B cell (primary cell): ENCODE results near the gene SPDYE3. TPM values are rescaled to one million over a fixed set of nuclear protein-coding genes. Genes with fewer than 3 reads are reported as not detected.
"Not testable (repeated sequence)": the region's sequence is repeated elsewhere in the genome, so short reads cannot be mapped to it uniquely, and the experiment has no call there.

Experiments
- ATAC-seq: fragments of 200-7000 bp; cut with Tn5 transposase; one replicate; pipeline ENCODE4 v1.10.0; 2021; ENCODE audit warnings: low read depth, mild to moderate bottlenecking, moderate number of reproducible peaks, moderate library complexity
- CTCF ChIA-PET: fragments of 350-600 bp; sonication (Branson Sonifier 250); formaldehyde crosslinking; loops from one replicate; lab custom pipeline; 2021; ENCODE audit warnings: antibody characterized with exemption, inconsistent platforms; lab: Charles Lee
- POLR2A ChIA-PET: fragments of 350-600 bp; sonication (Branson Sonifier 250); formaldehyde crosslinking; loops from one replicate; lab custom pipeline; 2021; ENCODE audit warnings: antibody characterized with exemption; lab: Charles Lee
- DNase-seq: peaks from one replicate; pipeline ENCODE4 v3.0.0; 2013
- H2AFZ ChIP-seq: 2 replicates; pipeline ENCODE4 v1.6.1; 2012; ENCODE audit warnings: mild to moderate bottlenecking, low read depth, low read length; ENCODE audit not compliant: insufficient read depth, poor library complexity, severe bottlenecking
- H3K27ac ChIP-seq, 2 donors: 1 replicate in 1 of 2; 2 replicates in 1 of 2; pipeline ENCODE4 v1.5.1; 2012 to 2013; ENCODE audit warnings: low read length in 2 of 2, mild to moderate bottlenecking in 2 of 2, moderate library complexity in 1 of 2
- H3K27me3 ChIP-seq, 4 experiments: fragments of 200-600 bp in 1 of 4; sonication (generic) in 1 of 4; replicated peaks in 1 of 4; 1 replicate in 2 of 4; 2 replicates in 2 of 4; pipeline versions ENCODE4 v1.6.1 to v1.7.0; 2013 to 2016; ENCODE audit warnings: low read length in 3 of 4, mild to moderate bottlenecking in 2 of 4, mixed read lengths in 1 of 4, moderate library complexity in 1 of 4; ENCODE audit not compliant: insufficient read depth in 4 of 4, control insufficient read depth in 3 of 4; ENCODE audit errors: control extremely low read depth in 1 of 4
- H3K36me3 ChIP-seq, 2 experiments: replicated peaks in 1 of 2; 1 replicate in 1 of 2; 2 replicates in 1 of 2; pipeline versions ENCODE4 v1.6.1 to v1.7.1; 2013; ENCODE audit warnings: low read length in 1 of 2; ENCODE audit not compliant: insufficient read depth in 2 of 2, control insufficient read depth in 1 of 2; ENCODE audit errors: control extremely low read depth in 1 of 2, extremely low read depth in 1 of 2
- H3K4me1 ChIP-seq, 2 donors: fragments of 200-600 bp in 1 of 2; sonication (generic) in 1 of 2; 1 replicate in 1 of 2; 2 replicates in 1 of 2; pipeline versions ENCODE4 v1.5.1 to v1.6.1; 2013 to 2017; ENCODE audit warnings: low read length in 2 of 2; ENCODE audit not compliant: control insufficient read depth in 2 of 2, insufficient read depth in 2 of 2
- H3K4me2 ChIP-seq: replicated peaks from 2 replicates; pipeline ENCODE3; 2012; ENCODE audit warnings: mild to moderate bottlenecking, low read depth, low read length; ENCODE audit not compliant: poor library complexity, severe bottlenecking
- H3K4me3 ChIP-seq, 5 experiments: fragments of 200-600 bp in 1 of 5; sonication (generic) in 1 of 5; 1 replicate in 3 of 5; 2 replicates in 2 of 5; pipeline versions ENCODE4 v1.5.1 to v1.7.0; 2011 to 2016; ENCODE audit warnings: low read length in 4 of 5, mild to moderate bottlenecking in 4 of 5, low read depth in 2 of 5, control low read depth in 1 of 5, moderate library complexity in 1 of 5; ENCODE audit not compliant: insufficient read depth in 1 of 5; ENCODE audit errors: control extremely low read depth in 1 of 5, extremely low read depth in 1 of 5
- H3K79me2 ChIP-seq: fragments of 200-600 bp; sonication (generic); one replicate; pipeline ENCODE4 v1.6.0; 2016; ENCODE audit warnings: low read length; ENCODE audit not compliant: control insufficient read depth, insufficient read depth
- H3K9ac ChIP-seq: fragments of 200-600 bp; sonication (generic); 2 replicates; pipeline ENCODE4 v1.6.1; 2017; ENCODE audit warnings: mild to moderate bottlenecking, low read length, moderate library complexity
- H3K9me3 ChIP-seq, 3 donors: one replicate each; pipeline versions ENCODE4 v1.6.1 to v1.7.1; 2013; ENCODE audit warnings: low read length in 2 of 3; ENCODE audit not compliant: control insufficient read depth in 2 of 3, insufficient read depth in 1 of 3; ENCODE audit errors: control extremely low read depth in 1 of 3
- H4K20me1 ChIP-seq: 2 replicates; pipeline ENCODE4 v1.6.0; 2012; ENCODE audit warnings: mild to moderate bottlenecking, low read length; ENCODE audit not compliant: insufficient read depth, control insufficient read depth, poor library complexity, severe bottlenecking
- H3K27ac Mint-ChIP-seq: one replicate; pipeline ENCODE4 v1.8.0; 2021; ENCODE audit warnings: mixed read lengths
- H3K27me3 Mint-ChIP-seq: one replicate; pipeline ENCODE4 v1.8.0; 2021; ENCODE audit warnings: mixed read lengths
- H3K4me1 Mint-ChIP-seq: one replicate; pipeline ENCODE4 v1.8.0; 2021; ENCODE audit warnings: mixed read lengths
- H3K4me3 Mint-ChIP-seq: one replicate; pipeline ENCODE4 v1.8.0; 2021; ENCODE audit warnings: mixed read lengths
- H3K9me3 Mint-ChIP-seq: one replicate; pipeline ENCODE4 v1.8.0; 2022; ENCODE audit warnings: mixed read lengths; ENCODE audit not compliant: insufficient read depth
- CTCF ChIP-seq: fragments of 200-600 bp; IDR thresholded peaks from one replicate; pipeline ENCODE4 v1.8.0; 2022; ENCODE audit warnings: antibody characterized with exemption, mild to moderate bottlenecking
- EZH2 ChIP-seq: IDR thresholded peaks from 2 replicates; pipeline ENCODE4 v1.6.1; 2012; ENCODE audit warnings: borderline replicate concordance, low read depth, mild to moderate bottlenecking, moderate library complexity, low read length; ENCODE audit not compliant: insufficient read depth, poor library complexity, severe bottlenecking
- WGBS: methylation state at CpG from one replicate; pipeline ENCODE4 v1.1.5; 2013; ENCODE audit warnings: missing lambda C conversion rate; ENCODE audit not compliant: insufficient coverage; 5-methylcytosine and 5-hydroxymethylcytosine counted together
- intact Hi-C: fragments of 100-400 bp; cut with micrococcal nuclease; formaldehyde crosslinking; loops from one replicate; pipeline ENCODE4 v1.10.0; 2022
- polyA plus RNA-seq: library from polyadenylated mRNA; depleted of rRNA; stranded (reverse); fragments of >200 nt; gene quantifications from 2 replicates; pipeline ENCODE4 v1.2.3, GENCODE V29; 2012
- total RNA-seq, 2 donors: library from RNA; stranded (reverse); fragments of 120-200 nt in 1 of 2; gene quantifications; 1 replicate in 1 of 2; 2 replicates in 1 of 2; pipeline versions ENCODE4 v1.2.3 to v1.2.4, GENCODE V29; 2013 to 2022

Gene SPDYE3
- total and polyA plus RNA-seq, 2 donors (not counting 1 experiment from before 2014, with no cell fraction given): not detected

- peaks cover 0 to 41% of the 10 kb centered on the region in 2 experiments for H3K36me3 ChIP-seq
These were observed 55.6 kb downstream of the SPDYE3 start for GRCh38 chr7:100363098-100363497.

GRCh38 chr7:100363797-100364196 is 56.3 kb downstream of the SPDYE3 start:
- H4K20me1 ChIP-seq, H3K27me3 Mint-ChIP-seq, H2AFZ ChIP-seq, H3K4me3 ChIP-seq, intact Hi-C loops, H3K9ac ChIP-seq, POLR2A ChIA-PET, H3K27me3 ChIP-seq, H3K4me2 ChIP-seq, DNase-seq, H3K9me3 ChIP-seq, H3K79me2 ChIP-seq, H3K27ac ChIP-seq, ATAC-seq, H3K4me3 Mint-ChIP-seq, H3K9me3 Mint-ChIP-seq, H3K27ac Mint-ChIP-seq: not testable (repeated sequence)
- Histone ChIP-seq H3K36me3 (peaks cover 0 to 39% of the 10 kb centered on the region in 2 experiments), H3K4me1 (peaks cover 39 to 46% of the 10 kb centered on the region in 2 donors)
- CTCF ChIA-PET: interaction anchor here (2.3 kb wide), 1 partner anchor 43 kb away, joined by 21 read pairs; no protein-coding TSS in a partner anchor
- WGBS: 97% methylated on average over 5 of the region's 7 CpGs
- peaks cover 55% of the 10 kb centered on the region for H3K4me1 Mint-ChIP-seq

More at GRCh38 chr7:100363098-100363497, 55.6 kb downstream of the SPDYE3 start:
- no peak overlapping the region for H3K4me2 ChIP-seq
- Mint-ChIP-seq H3K9me3 (no peaks in the 10 kb centered on the region), H3K4me3 (no peak overlapping the region), H3K27me3 (no peaks in the 10 kb centered on the region), H3K27ac (peak overlapping the region; percentile 35), H3K4me1 (peaks cover 55% of the 10 kb centered on the region)
- intact Hi-C loops: no loop called here
- no peaks in the 10 kb centered on the region for H4K20me1 ChIP-seq
- H3K79me2 ChIP-seq: no peaks in the 10 kb centered on the region
- ChIA-PET CTCF (interaction anchor here (2.0 kb wide), 1 partner anchor 44 kb away, joined by 11 read pairs; no protein-coding TSS in a partner anchor), POLR2A (no interaction called here)
- ATAC-seq: no peak
- no peak overlapping the region for H3K27ac ChIP-seq
- no peak overlapping the region for H2AFZ ChIP-seq
- no peaks in the 10 kb centered on the region for H3K27me3 ChIP-seq
- DNase-seq: no peak
- no peak overlapping the region for H3K9ac ChIP-seq
- H3K9me3 ChIP-seq: no peaks in the 10 kb centered on the region
- peaks cover 38 to 46% of the 10 kb centered on the region in 2 donors for H3K4me1 ChIP-seq
- TF ChIP-seq CTCF: no peak
- no peak for TF ChIP-seq EZH2
- H3K4me3 ChIP-seq: no peak overlapping the region
